HG03139 (cell line): ENCODE measurements around the gene PIP4K2A.
"Not testable (repeated sequence)": the region's sequence is repeated elsewhere in the genome, so short reads cannot be mapped to it uniquely, and the experiment has no call there.

Source experiments
- ATAC-seq: cut with Tn5 transposase; IDR thresholded peaks from one replicate; pipeline ENCODE4 v1.9.1; 2021; ENCODE audit not compliant: unreplicated experiment

The PIP4K2A gene

GRCh38 chr10:22697101-22697500 is 17.3 kb downstream of the PIP4K2A start:
- ATAC-seq: no peak

- no peak for ATAC-seq
Observed at GRCh38 chr10:22693860-22694259, 20.5 kb downstream of the PIP4K2A start.

- no peak for ATAC-seq
Observed at GRCh38 chr10:22693371-22693784, 21.0 kb downstream of the PIP4K2A start.

- ATAC-seq: not testable (repeated sequence)
Observed at GRCh38 chr10:22692119-22692518, 22.3 kb downstream of the PIP4K2A start.

- no peak for ATAC-seq
Observed at GRCh38 chr10:22690614-22691431, 23.6 kb downstream of the PIP4K2A start.

- ATAC-seq: no peak
Observed at GRCh38 chr10:22690158-22690557, 24.2 kb downstream of the PIP4K2A start.

- ATAC-seq: no peak
Observed at GRCh38 chr10:22686347-22686746, 28.0 kb downstream of the PIP4K2A start.

GRCh38 chr10:22685926-22686325 is 28.5 kb downstream of the PIP4K2A start:
- ATAC-seq: no peak

- ATAC-seq: no peak
Observed at GRCh38 chr10:22684699-22685098, 29.7 kb downstream of the PIP4K2A start.

GRCh38 chr10:22683140-22683389 is 31.3 kb downstream of the PIP4K2A start:
- ATAC-seq: peak; percentile 55

GRCh38 chr10:22682237-22683139 is 31.9 kb downstream of the PIP4K2A start:
- no peak for ATAC-seq

GRCh38 chr10:22681783-22682183 is 32.6 kb downstream of the PIP4K2A start:
- ATAC-seq: no peak

- no peak for ATAC-seq
Observed at GRCh38 chr10:22681301-22681700, 33.1 kb downstream of the PIP4K2A start.

GRCh38 chr10:22679608-22680007 is 34.8 kb downstream of the PIP4K2A start:
- no peak for ATAC-seq

GRCh38 chr10:22677333-22677732 is 37.0 kb downstream of the PIP4K2A start:
- no peak for ATAC-seq

GRCh38 chr10:22676435-22676834 is 37.9 kb downstream of the PIP4K2A start:
- no peak for ATAC-seq

- ATAC-seq: no peak
Observed at GRCh38 chr10:22674573-22674930, 39.8 kb downstream of the PIP4K2A start.

- no peak for ATAC-seq
Observed at GRCh38 chr10:22673785-22674572, 40.4 kb downstream of the PIP4K2A start.

- no peak for ATAC-seq
Observed at GRCh38 chr10:22673091-22673392, 41.3 kb downstream of the PIP4K2A start.

GRCh38 chr10:22672319-22673090 is 41.9 kb downstream of the PIP4K2A start:
- no peak for ATAC-seq

- no peak for ATAC-seq
Observed at GRCh38 chr10:22670788-22671187, 43.6 kb downstream of the PIP4K2A start.
